COLO829 (cell line): ENCODE results near the gene LY6G5B.
"Not testable (repeated sequence)": the region's sequence is repeated elsewhere in the genome, so short reads cannot be mapped to it uniquely, and the experiment has no call there.

ENCODE experiments used
- DNase-seq: peaks from one replicate; pipeline ENCODE4 v3.0.0; 2012; ENCODE audit warnings: low spot score

The LY6G5B gene

GRCh38 chr6:31691078-31691463 is 21.3 kb downstream of the LY6G5B start:
- no peak for DNase-seq

- no peak for DNase-seq
Observed at GRCh38 chr6:31691564-31692108, 21.9 kb downstream of the LY6G5B start.

GRCh38 chr6:31692353-31692752 is 22.6 kb downstream of the LY6G5B start:
- DNase-seq = no peak

GRCh38 chr6:31692886-31693285 is 23.1 kb downstream of the LY6G5B start:
- no peak for DNase-seq

GRCh38 chr6:31693535-31693934 is 23.8 kb downstream of the LY6G5B start:
- DNase-seq = no peak

- no peak for DNase-seq
Observed at GRCh38 chr6:31697555-31697954, 27.8 kb downstream of the LY6G5B start.

- DNase-seq = no peak
Observed at GRCh38 chr6:31700740-31701401, 31.1 kb downstream of the LY6G5B start.

- DNase-seq = no peak
Observed at GRCh38 chr6:31701666-31702404, 32.1 kb downstream of the LY6G5B start.

GRCh38 chr6:31702405-31702818 is 32.6 kb downstream of the LY6G5B start:
- peak; percentile 49 for DNase-seq

GRCh38 chr6:31702819-31703716 is 33.3 kb downstream of the LY6G5B start, which contains the start of gene ABHD16A:
ABHD16A (minus strand) TSS chr6:31703324; CDS start chr6:31703281, 43 bp downstream.
- peak; percentile 100 for DNase-seq

GRCh38 chr6:31705931-31706330 is 36.2 kb downstream of the LY6G5B start:
- DNase-seq = no peak

- DNase-seq = no peak
Observed at GRCh38 chr6:31706599-31706998, 36.8 kb downstream of the LY6G5B start, which contains the start of gene LY6G6F. LY6G6F (plus strand) TSS chr6:31706866; CDS start chr6:31706907, 41 bp downstream.

GRCh38 chr6:31707701-31708100 is 37.9 kb downstream of the LY6G5B start:
- no peak for DNase-seq

- DNase-seq = no peak
Observed at GRCh38 chr6:31708224-31708623, 38.4 kb downstream of the LY6G5B start.

- not testable (repeated sequence) for DNase-seq
Observed at GRCh38 chr6:31709157-31709556, 39.4 kb downstream of the LY6G5B start.

GRCh38 chr6:31710523-31711219 is 40.9 kb downstream of the LY6G5B start:
- no peak for DNase-seq

GRCh38 chr6:31711233-31711632 is 41.5 kb downstream of the LY6G5B start:
- no peak for DNase-seq

- no peak for DNase-seq
Observed at GRCh38 chr6:31712296-31712695, 42.5 kb downstream of the LY6G5B start.

GRCh38 chr6:31713465-31713864 is 43.7 kb downstream of the LY6G5B start:
- DNase-seq = no peak

GRCh38 chr6:31713991-31714684 is 44.4 kb downstream of the LY6G5B start:
- DNase-seq = no peak
